PC-3 (cell line): ENCODE data around the gene HSPA8. TPM values are rescaled to one million over a fixed set of nuclear protein-coding genes. Genes with fewer than 3 reads are reported as not detected.

ENCODE experiments used
- ATAC-seq: fragments of 200-7000 bp; cut with Tn5 transposase; 2 replicates; pipeline ENCODE4 v1.9.1; 2020; ENCODE audit warnings: mild to moderate bottlenecking, moderate library complexity
- BruUV-seq: library from RNA; stranded (reverse); fragments of 400-500 nt; replicated peaks from 2 replicates; lab custom pipeline; 2021; lab: Mats Ljungman, UMichigan
- CTCF ChIA-PET: fragments of 300-600 bp; sonication (Branson Sonifier 250); formaldehyde crosslinking; loops from one replicate; lab custom pipeline; 2022; ENCODE audit warnings: antibody characterized with exemption; lab: Charles Lee
- POLR2A ChIA-PET: fragments of 300-600 bp; sonication (Branson Sonifier 250); formaldehyde crosslinking; loops from one replicate; lab custom pipeline; 2022; ENCODE audit warnings: antibody characterized with exemption; ENCODE audit not compliant: unreplicated experiment; lab: Charles Lee
- DNase-seq: peaks from one replicate; pipeline ENCODE4 v3.0.0-alpha.2; 2015
- H2AFZ ChIP-seq: fragments of 300-600 bp; sonication (generic); 2 replicates; pipeline ENCODE4 v1.6.0; 2016; ENCODE audit warnings: antibody characterized with exemption, low read length
- H3F3A ChIP-seq: fragments of 300-600 bp; sonication (generic); one replicate; pipeline ENCODE4 v1.6.0; 2017; ENCODE audit warnings: antibody characterized with exemption, low read length, control low read depth, mild to moderate bottlenecking; ENCODE audit not compliant: unreplicated experiment
- H3K27ac ChIP-seq: fragments of 300-600 bp; sonication (generic); 2 replicates; pipeline ENCODE4 v1.5.1; 2016; ENCODE audit warnings: mild to moderate bottlenecking, low read length
- H3K27me3 ChIP-seq: fragments of 300-600 bp; sonication (generic); 2 replicates; pipeline ENCODE4 v1.6.1; 2016; ENCODE audit warnings: low read length, mixed read lengths
- H3K36me3 ChIP-seq: fragments of 300-600 bp; sonication (generic); 2 replicates; pipeline ENCODE4 v1.6.1; 2016; ENCODE audit warnings: low read depth, mixed run types, low read length, mixed read lengths
- H3K4me1 ChIP-seq: fragments of 300-600 bp; sonication (generic); 2 replicates; pipeline ENCODE4 v1.5.1; 2016; ENCODE audit warnings: low read length; ENCODE audit not compliant: insufficient read depth
- H3K4me2 ChIP-seq: fragments of 300-600 bp; sonication (generic); 2 replicates; pipeline ENCODE4 v1.6.0; 2016; ENCODE audit warnings: low read length
- H3K4me3 ChIP-seq: fragments of 300-600 bp; sonication (generic); 2 replicates; pipeline ENCODE4 v1.5.1; 2016; ENCODE audit warnings: mild to moderate bottlenecking, low read length, mixed read lengths
- H3K79me2 ChIP-seq: fragments of 300-600 bp; sonication (generic); 2 replicates; pipeline ENCODE4 v1.6.1; 2017; ENCODE audit warnings: low read length, mixed read lengths
- H3K9ac ChIP-seq: fragments of 300-600 bp; sonication (generic); 2 replicates; pipeline ENCODE4 v1.6.0; 2016; ENCODE audit warnings: mild to moderate bottlenecking, low read length
- H3K9me2 ChIP-seq: fragments of 300-600 bp; sonication (generic); replicated peaks from 2 replicates; pipeline ENCODE4 v1.6.1; 2016; ENCODE audit warnings: mixed run types, low read length, mixed read lengths
- H3K9me3 ChIP-seq: fragments of 300-600 bp; sonication (generic); 2 replicates; pipeline ENCODE4 v1.6.1; 2016; ENCODE audit warnings: low read length, mixed read lengths
- H4K20me1 ChIP-seq: fragments of 300-600 bp; sonication (generic); 2 replicates; pipeline ENCODE4 v1.6.1; 2016; ENCODE audit warnings: low read length, mixed read lengths
- CTCF ChIP-seq: fragments of 300-600 bp; sonication (generic); conservative IDR thresholded peaks from 2 replicates; pipeline ENCODE4 v1.5.1; 2017; ENCODE audit warnings: antibody characterized with exemption, low read depth, mild to moderate bottlenecking, low read length
- EZH2 ChIP-seq: fragments of 300-600 bp; sonication (generic); IDR thresholded peaks from one replicate; pipeline ENCODE4 v1.6.1; 2017; ENCODE audit warnings: antibody characterized with exemption, mild to moderate bottlenecking, low read length; ENCODE audit not compliant: unreplicated experiment
- EZH2phosphoT487 ChIP-seq: fragments of 300-600 bp; sonication (generic); IDR thresholded peaks from 2 replicates; pipeline ENCODE4 v1.6.1; 2018; ENCODE audit warnings: mild to moderate bottlenecking, antibody characterized with exemption, low read length, borderline replicate concordance
- intact Hi-C: fragments of 100-400 bp; cut with micrococcal nuclease; formaldehyde crosslinking; loops from 2 replicates; pipeline ENCODE4 v1.9.0; 2023
- total RNA-seq: library from RNA; depleted of rRNA; stranded (reverse); fragments of >200 nt; gene quantifications from 2 replicates; pipeline ENCODE4 v1.2.3, GENCODE V29; 2014

The HSPA8 gene
- total RNA-seq, 1 experiment from 2014 or later: 2,484 TPM

GRCh38 chr11:123063826-123064657 lies 2.1 kb upstream of the HSPA8 start:
- BruUV-seq: no TSS peak
- Histone ChIP-seq H3K9ac (peak overlapping the region; percentile 99), H2AFZ (peak overlapping the region; percentile 86), H3K4me3 (peak overlapping the region; percentile 95), H3K27me3 (no peaks in the 10 kb centered on the region), H3K9me3 (no peaks in the 10 kb centered on the region), H3K36me3 (peaks cover 28% of the 10 kb centered on the region), H3F3A (peaks cover 32% of the 10 kb centered on the region), H3K27ac (peak overlapping the region; percentile 94), H3K9me2 (no peaks in the 10 kb centered on the region), H3K4me2 (peak overlapping the region; percentile 85), H4K20me1 (peaks cover 28% of the 10 kb centered on the region), H3K4me1 (peaks cover 28% of the 10 kb centered on the region), H3K79me2 (peaks cover 64% of the 10 kb centered on the region)
- ChIA-PET CTCF (no interaction called here), POLR2A (interaction anchor here (0.5 to 0.7 kb wide), 2 partner anchors 9 to 146 kb away, joined by 3 to 6 read pairs; no protein-coding TSS in a partner anchor)
- DNase-seq: no peak
- ATAC-seq: no peak
- intact Hi-C loops: no loop called here
- TF ChIP-seq EZH2phosphoT487 (no peak), EZH2 (no peak), CTCF (no peak)

DNA sequence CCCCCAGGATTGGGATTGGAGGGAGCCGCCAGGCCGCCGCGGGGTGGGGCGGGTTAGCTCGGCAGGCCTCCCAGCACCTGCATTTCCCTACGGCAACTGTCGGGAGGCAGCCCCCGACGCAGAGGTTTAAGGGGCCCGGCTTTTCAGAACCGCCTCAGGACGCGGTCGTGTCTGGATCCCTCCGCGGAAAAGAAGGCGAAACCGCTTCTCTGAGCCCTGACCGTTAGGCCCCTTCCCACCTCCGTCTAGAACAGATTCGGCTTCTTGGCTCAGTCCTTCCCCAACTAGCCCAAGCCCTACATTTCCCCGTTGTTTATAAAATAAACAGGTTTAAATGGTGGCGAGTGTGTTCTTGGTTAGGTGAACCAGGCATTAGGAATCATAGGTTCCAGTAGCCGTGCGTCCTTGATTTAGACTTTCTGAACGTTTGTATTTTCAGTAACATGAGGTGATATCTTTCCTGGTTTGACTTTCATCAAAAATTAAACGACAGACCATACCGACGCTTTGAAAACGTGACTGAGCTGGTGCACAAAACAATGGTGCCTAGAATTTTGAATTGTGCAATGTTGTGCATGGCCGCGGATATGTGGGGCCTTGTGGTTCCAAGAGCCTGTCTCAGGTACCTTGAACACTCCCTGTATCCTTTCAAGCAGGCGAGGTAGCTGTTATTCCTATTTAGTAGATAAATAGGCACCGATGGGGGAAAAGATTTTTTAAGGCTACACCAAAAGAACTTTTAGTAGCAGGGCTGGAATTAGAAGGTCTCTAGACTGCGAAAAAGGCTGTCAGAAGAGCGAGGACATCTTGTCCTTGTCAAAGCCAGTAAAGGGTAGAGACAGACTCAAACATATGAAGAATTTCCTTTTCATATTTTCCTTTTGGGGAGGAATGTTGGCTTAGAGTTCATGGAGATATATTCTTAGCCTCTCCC lies 1.2 kb upstream of the HSPA8 start:
- ATAC-seq (peak; percentile 9), DNase-seq (peak; percentile 56)
- Histone ChIP-seq H3K9me3 (no peaks in the 10 kb centered on the region), H3K9me2 (no peaks in the 10 kb centered on the region), H4K20me1 (peaks cover 37% of the 10 kb centered on the region), H3K27ac (peak overlapping the region; percentile 94), H3K79me2 (peaks cover 73% of the 10 kb centered on the region), H2AFZ (peak overlapping the region; percentile 86), H3K4me1 (peaks cover 37% of the 10 kb centered on the region), H3K36me3 (peaks cover 37% of the 10 kb centered on the region), H3K4me2 (peak overlapping the region; percentile 85), H3K9ac (peak overlapping the region; percentile 99), H3K4me3 (peak overlapping the region; percentile 95), H3F3A (peaks cover 41% of the 10 kb centered on the region), H3K27me3 (no peaks in the 10 kb centered on the region)
- CTCF ChIA-PET: no interaction called here
- TF ChIP-seq CTCF (no peak), EZH2phosphoT487 (no peak), EZH2 (no peak)
- BruUV-seq: TSS peak; percentile 74
- intact Hi-C loops: loop anchor here (1.0 kb wide), 1 partner anchor 20 kb away; no protein-coding TSS in a partner anchor
- POLR2A ChIA-PET: interaction anchor here (0.5 to 0.6 kb wide), 2 partner anchors 147 to 412 kb away, joined by 3 read pairs; no protein-coding TSS in a partner anchor
